K562 (cell line): ENCODE results near the gene PTBP3. TPM values are rescaled to one million over a fixed set of nuclear protein-coding genes. Genes with fewer than 3 reads are reported as not detected.

ENCODE experiments used
- ARNT ChIP-seq, 2 experiments: fragments of 450-650 bp; IDR thresholded peaks; 2 replicates each; pipeline ENCODE4 v1.6.1; 2016; ENCODE audit warnings: mild to moderate bottlenecking in 1 of 2
- CGGBP1 ChIP-seq: fragments of 250-450 bp; sonication (Bioruptor Pico); IDR thresholded peaks from 2 replicates; pipeline ENCODE4 v1.9.0; 2021; ENCODE audit warnings: mild to moderate bottlenecking
- CLOCK ChIP-seq: fragments of 250-450 bp; sonication (Bioruptor Pico); IDR thresholded peaks from 2 replicates; pipeline ENCODE4 v1.4.0; 2020; ENCODE audit warnings: mild to moderate bottlenecking, moderate library complexity, borderline replicate concordance
- DPF2 ChIP-seq: fragments of 450-650 bp; IDR thresholded peaks from 2 replicates; pipeline ENCODE4 v1.6.1; 2016
- E2F4 ChIP-seq: sonication (generic); formaldehyde crosslinking; IDR thresholded peaks from 2 replicates; pipeline ENCODE4 v1.8.0; 2022; ENCODE audit warnings: mild to moderate bottlenecking, low read depth, missing genetic modification reagents
- EGR1 ChIP-seq: fragments of 450-650 bp; conservative IDR thresholded peaks from 2 replicates; pipeline ENCODE4 v1.6.1; 2017; ENCODE audit warnings: mild to moderate bottlenecking
- KDM5B ChIP-seq: fragments of 200-600 bp; sonication (generic); IDR thresholded peaks from 2 replicates; pipeline ENCODE4 v1.6.1; 2012; ENCODE audit warnings: low read depth, mild to moderate bottlenecking, moderate library complexity, low read length, control low read depth, inconsistent platforms; ENCODE audit not compliant: insufficient replicate concordance
- MYNN ChIP-seq, 2 experiments: sonication (generic); formaldehyde crosslinking in 1 of 2; IDR thresholded peaks; 2 replicates each; pipeline versions ENCODE4 v1.5.0 to v1.6.1; 2016 to 2020; ENCODE audit warnings: antibody characterized with exemption in 1 of 2, missing genetic modification reagents in 1 of 2
- NRF1 ChIP-seq, 2 experiments: fragments of 450-650 bp; IDR thresholded peaks in 1 of 2; conservative IDR thresholded peaks in 1 of 2; 2 replicates each; pipeline ENCODE4 v1.6.1; 2014; ENCODE audit warnings: mild to moderate bottlenecking in 2 of 2
- PBX2 ChIP-seq, 2 experiments: IDR thresholded peaks in 1 of 2; conservative IDR thresholded peaks in 1 of 2; 2 replicates each; pipeline ENCODE4 v1.6.1; 2016; ENCODE audit warnings: low read depth in 2 of 2, mild to moderate bottlenecking in 1 of 2, missing compliant biosample characterization in 1 of 2, missing genetic modification characterization in 1 of 2, moderate library complexity in 1 of 2
- PML ChIP-seq: IDR thresholded peaks from 2 replicates; pipeline ENCODE4 v1.6.1; 2012; ENCODE audit warnings: low read length, inconsistent platforms
- RUNX1 ChIP-seq: sonication (generic); IDR thresholded peaks from 2 replicates; pipeline ENCODE4 v1.6.1; 2016; ENCODE audit warnings: antibody characterized with exemption, low read depth
- TARDBP ChIP-seq: fragments of 450-650 bp; IDR thresholded peaks from 2 replicates; pipeline ENCODE4 v1.6.1; 2016
- ZNF592 ChIP-seq: fragments of 450-650 bp; IDR thresholded peaks from 2 replicates; pipeline ENCODE4 v1.6.1; 2017; ENCODE audit warnings: antibody characterized with exemption, mild to moderate bottlenecking
- polyA plus RNA-seq, 8 experiments: library from polyadenylated mRNA; depleted of rRNA in 4 of 8; stranded (reverse) in 5 of 8; unstranded in 3 of 8; fragments of >200 nt; fragmentation: Nextera tagmentation in 2 of 8; fragmentation: Illumina TruSeq in 1 of 8; extraction: Ambion mirVana in 2 of 8; extraction: Trizol in 1 of 8; gene quantifications; 2 replicates each; pipeline versions ENCODE4 v1.2.1 to v1.2.3, GENCODE V29; 2011 to 2014; ENCODE audit warnings: inconsistent platforms in 1 of 8, missing spikeins in 1 of 8
- total RNA-seq, 7 experiments: library from RNA; depleted of rRNA in 6 of 7; stranded (reverse); fragments of >200 nt in 6 of 7; fragmentation: Illumina TruSeq in 2 of 7; extraction: Trizol in 2 of 7; gene quantifications; 2 replicates each; pipeline versions ENCODE4 v1.2.1 to v1.2.3, GENCODE V29; 2011 to 2021; ENCODE audit warnings: low replicate concordance in 1 of 7

Gene PTBP3
- total and polyA plus RNA-seq, 9 of the 15 experiments (the other 6 are each of a cell fraction or from before 2014, with no cell fraction given): 22.4 to 132 (median 68.0) TPM

- TF ChIP-seq E2F4: 0 out of 2 replicates have a peak, but pooled peaks have one; percentile 62
- TF ChIP-seq ARNT (IDR thresholded peaks at IDR 0.05): peak in 1 of 2 experiments; percentile 79; a peak in 2 of 4 replicates
- peak; percentile 74 for TF ChIP-seq EGR1
- TF ChIP-seq CGGBP1: no peak
- peak; percentile 84 for TF ChIP-seq PML
- peak; percentile 96 for TF ChIP-seq NRF1 (conservative IDR thresholded peaks at IDR 0.05 in 1 of 2, IDR thresholded peaks at IDR 0.05 in 1 of 2)
- TF ChIP-seq ZNF592: 0 out of 2 replicates have a peak, but pooled peaks have one; percentile 38
- peak; percentile 72 for TF ChIP-seq DPF2
- TF ChIP-seq CLOCK: no peak
- TF ChIP-seq TARDBP: no peak
- peak; percentile 95 for TF ChIP-seq KDM5B
- TF ChIP-seq RUNX1: no peak
- no peak for TF ChIP-seq MYNN (IDR thresholded peaks at IDR 0.05)
- no peak for TF ChIP-seq MYNN (CRISPR knock-in tag; IDR thresholded peaks at IDR 0.05)
- no peak for TF ChIP-seq PBX2 (CRISPR knock-in tag; IDR thresholded peaks at IDR 0.05; ENCODE audit: low read depth)
- no peak for TF ChIP-seq PBX2 (tag; conservative IDR thresholded peaks at IDR 0.05; ENCODE audit: low read depth)
These were observed 46.0 kb upstream of the PTBP3 start (continued) for GRCh38 chr9:112379177-112380101.
